WI38 (cell line): ENCODE measurements around the gene SPAG16.
"Not testable (repeated sequence)": the region's sequence is repeated elsewhere in the genome, so short reads cannot be mapped to it uniquely, and the experiment has no call there.

Experiments
- H3K4me3 ChIP-seq: 2 replicates; pipeline ENCODE4 v1.5.1; 2011; ENCODE audit warnings: low read depth, mild to moderate bottlenecking, control low read depth, low read length
- TF ChIP-seq, protein P1 (sequence below): IDR thresholded peaks from 2 replicates; pipeline ENCODE4 v1.5.1; 2012; ENCODE audit warnings: low read depth, mild to moderate bottlenecking, control low read depth, low read length

SPAG16 gene

DNA sequence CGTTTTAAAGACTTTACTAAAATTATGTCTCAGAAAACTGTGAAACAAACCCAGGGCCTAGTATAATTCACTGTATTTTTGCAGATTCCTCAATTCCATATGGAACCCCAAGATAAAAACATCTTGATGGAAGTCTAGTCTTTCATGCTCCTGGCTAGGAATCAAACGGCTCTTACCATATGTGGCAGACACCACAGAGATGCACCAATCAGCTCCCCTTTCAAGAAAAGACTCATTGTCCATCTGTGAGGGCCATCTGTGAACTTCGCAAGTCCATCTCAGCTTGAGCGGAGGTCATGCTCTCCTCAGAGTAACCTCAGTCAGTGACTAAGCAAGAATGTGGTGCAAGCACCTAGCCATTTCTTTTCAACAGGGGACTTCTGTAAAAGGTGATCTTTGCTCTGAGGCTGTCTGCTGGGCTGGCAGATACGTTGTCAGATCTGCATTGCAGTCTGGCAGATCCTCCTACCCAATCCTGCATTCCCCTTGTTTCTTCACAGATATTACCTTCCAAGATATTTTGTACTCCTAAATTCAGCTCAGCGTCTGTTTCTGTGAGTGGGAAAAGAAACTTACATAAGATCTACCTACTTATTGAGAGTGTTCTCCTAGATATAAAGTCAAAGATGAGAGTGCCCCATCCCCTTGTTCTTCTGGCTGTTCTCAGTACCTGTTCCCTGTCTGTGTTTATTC lies 419.3 kb downstream of the SPAG16 start:
- H3K4me3 ChIP-seq = no peak overlapping the region
- TF ChIP-seq, protein P1, sequence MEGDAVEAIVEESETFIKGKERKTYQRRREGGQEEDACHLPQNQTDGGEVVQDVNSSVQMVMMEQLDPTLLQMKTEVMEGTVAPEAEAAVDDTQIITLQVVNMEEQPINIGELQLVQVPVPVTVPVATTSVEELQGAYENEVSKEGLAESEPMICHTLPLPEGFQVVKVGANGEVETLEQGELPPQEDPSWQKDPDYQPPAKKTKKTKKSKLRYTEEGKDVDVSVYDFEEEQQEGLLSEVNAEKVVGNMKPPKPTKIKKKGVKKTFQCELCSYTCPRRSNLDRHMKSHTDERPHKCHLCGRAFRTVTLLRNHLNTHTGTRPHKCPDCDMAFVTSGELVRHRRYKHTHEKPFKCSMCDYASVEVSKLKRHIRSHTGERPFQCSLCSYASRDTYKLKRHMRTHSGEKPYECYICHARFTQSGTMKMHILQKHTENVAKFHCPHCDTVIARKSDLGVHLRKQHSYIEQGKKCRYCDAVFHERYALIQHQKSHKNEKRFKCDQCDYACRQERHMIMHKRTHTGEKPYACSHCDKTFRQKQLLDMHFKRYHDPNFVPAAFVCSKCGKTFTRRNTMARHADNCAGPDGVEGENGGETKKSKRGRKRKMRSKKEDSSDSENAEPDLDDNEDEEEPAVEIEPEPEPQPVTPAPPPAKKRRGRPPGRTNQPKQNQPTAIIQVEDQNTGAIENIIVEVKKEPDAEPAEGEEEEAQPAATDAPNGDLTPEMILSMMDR = no peak

DNA sequence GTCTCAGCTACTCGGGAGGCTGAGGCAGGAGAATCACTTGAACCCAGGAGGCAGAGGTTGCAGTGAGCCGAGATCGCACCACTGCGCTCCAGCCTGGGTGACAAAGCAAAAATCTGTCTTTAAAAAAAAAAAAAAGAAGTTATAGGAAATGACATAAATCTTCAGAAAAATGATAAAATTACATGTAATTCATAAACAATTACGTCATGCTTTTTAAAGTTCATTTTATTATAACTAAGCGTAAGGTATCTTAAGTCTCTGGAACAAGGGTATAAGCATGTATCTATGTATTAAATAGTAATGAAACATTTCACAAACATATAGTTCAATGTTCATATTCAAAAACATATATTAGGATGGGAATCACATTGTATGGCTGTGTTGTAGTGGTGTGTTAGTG lies 425.9 kb downstream of the SPAG16 start:
- TF ChIP-seq, protein P1 = no peak
- H3K4me3 ChIP-seq = no peak overlapping the region

DNA sequence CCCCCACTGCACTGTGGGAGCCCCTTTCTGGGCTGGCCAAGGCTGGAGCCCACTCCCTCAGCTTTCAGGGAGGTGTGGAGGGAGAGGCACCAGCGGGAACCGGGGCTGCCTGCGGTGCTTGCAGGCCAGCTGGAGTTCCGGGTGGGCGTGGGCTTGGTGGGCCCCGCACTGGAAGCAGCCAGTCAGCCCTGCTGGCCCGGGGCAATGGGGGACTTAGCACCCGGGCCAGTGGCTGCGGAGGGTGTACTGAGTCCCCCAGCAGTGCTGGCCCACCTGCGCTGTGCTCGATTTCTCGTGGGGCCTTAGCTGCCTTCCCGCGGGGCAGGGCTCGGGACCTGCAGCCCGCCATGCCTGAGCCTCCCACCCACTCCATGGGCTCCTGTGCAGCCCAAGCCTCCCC lies 434.1 kb downstream of the SPAG16 start:
- H3K4me3 ChIP-seq = not testable (repeated sequence)

DNA sequence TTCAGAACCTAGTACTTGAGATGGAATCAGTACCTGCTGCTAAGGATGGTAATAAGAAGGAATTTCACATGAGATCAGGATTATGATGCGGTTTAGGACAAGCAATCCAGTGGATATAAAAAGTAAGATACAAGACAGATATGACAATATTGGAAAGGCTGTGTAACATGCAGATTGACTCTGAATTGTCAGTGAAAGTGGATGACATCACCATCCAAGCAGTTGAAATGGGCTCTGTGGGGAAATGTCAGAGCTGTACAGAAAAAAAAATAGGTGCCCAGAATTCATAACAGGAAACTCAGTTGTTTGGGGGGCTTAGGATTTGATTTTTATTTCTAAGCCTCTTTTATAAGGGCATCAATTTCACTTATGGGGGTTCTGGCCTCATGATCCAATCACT lies 438.3 kb downstream of the SPAG16 start:
- H3K4me3 ChIP-seq = no peak overlapping the region
- TF ChIP-seq, protein P1 = no peak

DNA sequence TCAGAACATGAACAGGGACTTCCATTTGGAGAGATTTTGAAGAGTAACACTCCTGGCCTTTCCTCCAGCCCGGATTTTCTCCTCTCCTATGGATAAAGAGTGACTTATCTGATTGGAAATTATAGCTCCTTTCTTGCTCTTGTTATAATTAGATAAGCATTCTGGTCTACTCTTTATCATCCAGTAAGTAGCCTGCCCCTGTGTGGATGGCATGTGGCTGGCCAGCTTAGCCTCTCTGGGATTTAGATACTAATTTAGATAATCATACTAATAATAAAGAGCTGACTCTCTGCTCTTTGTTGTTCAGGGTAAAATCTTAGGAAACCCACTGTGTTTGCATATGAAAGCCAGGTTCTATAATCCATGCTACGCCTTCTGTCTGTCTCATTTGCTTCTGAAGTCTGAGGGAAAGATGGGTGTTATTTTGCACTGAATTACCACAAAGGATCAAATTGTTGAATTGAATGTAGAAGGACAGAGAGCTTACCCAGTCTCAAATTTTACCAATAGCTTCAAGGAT lies 438.8 kb downstream of the SPAG16 start:
- no peak overlapping the region for H3K4me3 ChIP-seq
- TF ChIP-seq, protein P1 = no peak

DNA sequence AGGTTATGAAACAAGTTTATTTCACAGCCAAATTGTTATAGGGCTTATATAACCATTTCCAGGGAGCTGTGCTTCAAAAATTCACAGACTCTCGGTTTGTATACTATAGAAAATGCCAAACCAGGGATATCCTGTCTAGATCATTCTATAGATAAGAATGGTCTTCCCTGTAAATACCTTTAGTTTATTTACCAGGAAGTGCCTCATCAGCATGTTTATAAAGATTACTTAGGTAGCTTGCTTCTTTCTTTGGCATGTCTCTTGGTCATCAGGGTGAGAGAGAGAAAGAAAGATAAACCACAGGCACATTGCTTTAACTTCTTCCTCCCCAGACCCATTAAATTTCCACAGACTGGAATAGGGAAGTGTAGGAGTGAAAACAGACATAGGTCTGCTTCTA lies 439.4 kb downstream of the SPAG16 start:
- TF ChIP-seq, protein P1 = no peak
- no peak overlapping the region for H3K4me3 ChIP-seq

DNA sequence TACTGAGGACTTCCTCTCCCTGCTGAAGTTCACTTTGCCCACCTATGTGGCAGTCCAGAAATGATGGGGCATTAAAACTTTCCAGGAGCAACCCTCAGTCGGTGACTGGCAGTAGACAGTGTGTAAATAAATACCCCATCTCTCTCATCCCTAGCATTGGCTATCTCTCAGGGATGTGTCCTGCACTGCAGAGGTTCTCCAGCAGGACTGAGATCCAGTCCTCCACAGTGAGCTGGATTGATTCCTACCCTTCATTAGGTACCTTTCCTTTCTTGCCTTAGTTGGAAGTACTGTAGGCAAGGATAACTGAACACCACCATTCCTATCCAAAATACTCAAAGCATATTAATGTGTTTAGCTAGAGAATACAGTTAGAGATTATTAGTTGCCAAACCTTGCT lies 441.8 kb downstream of the SPAG16 start:
- H3K4me3 ChIP-seq = no peak overlapping the region
- TF ChIP-seq, protein P1 = no peak

DNA sequence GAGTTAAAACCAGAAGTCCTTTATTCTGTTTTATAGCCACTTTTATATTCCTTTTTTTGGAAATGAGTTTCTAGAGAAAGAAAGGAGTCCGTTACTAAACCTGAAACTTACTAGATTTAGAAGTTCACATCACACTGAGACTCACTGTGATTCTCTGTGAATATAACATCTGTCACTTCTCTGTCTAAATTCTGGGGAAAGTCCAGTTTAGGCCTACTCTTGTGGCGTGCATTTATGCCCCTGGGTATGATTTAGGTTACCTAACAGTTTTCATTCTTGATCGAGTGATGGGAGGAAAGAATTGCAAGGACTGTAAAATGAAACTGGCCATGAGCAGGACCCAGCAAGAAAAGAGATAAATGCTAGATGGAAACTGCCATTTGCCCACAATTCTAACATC lies 449.6 kb downstream of the SPAG16 start:
- TF ChIP-seq, protein P1 = no peak
- no peak overlapping the region for H3K4me3 ChIP-seq
